GM12878 (cell line): ENCODE results near the gene KCNJ10. TPM values are rescaled to one million over a fixed set of nuclear protein-coding genes. Genes with fewer than 3 reads are reported as not detected.
A peak's percentile ranks its signal among the peaks of the same experiment; 100 is the strongest.

Experiments
- ATF7 ChIP-seq: fragments of 450-650 bp; IDR thresholded peaks from 2 replicates; pipeline ENCODE4 v1.6.1; 2016; ENCODE audit warnings: low read depth, mild to moderate bottlenecking
- BCLAF1 ChIP-seq: fragments of 450-650 bp; IDR thresholded peaks from 2 replicates; pipeline ENCODE4 v1.6.1; 2017; ENCODE audit warnings: antibody characterized with exemption, mild to moderate bottlenecking, moderate library complexity
- DPF2 ChIP-seq: fragments of 450-650 bp; IDR thresholded peaks from 2 replicates; pipeline ENCODE4 v1.6.1; 2017; ENCODE audit warnings: mild to moderate bottlenecking
- EGR1 ChIP-seq, 2 experiments: IDR thresholded peaks; 1 replicate in 1 of 2; 2 replicates in 1 of 2; pipeline ENCODE4 v1.6.1; 2011 to 2012; ENCODE audit warnings: low read depth in 2 of 2, low read length in 2 of 2, borderline replicate concordance in 1 of 2, mild to moderate bottlenecking in 1 of 2, moderate library complexity in 1 of 2
- KAT2A ChIP-seq: conservative IDR thresholded peaks from 2 replicates; pipeline ENCODE4 v1.6.1; 2011; ENCODE audit warnings: low read depth, low read length; ENCODE audit not compliant: control insufficient read depth
- MAX ChIP-seq: IDR thresholded peaks from 2 replicates; pipeline ENCODE4 v1.6.1; 2012; ENCODE audit warnings: low read depth, low read length, improper control_type of control experiment
- NR2F1 ChIP-seq: fragments of 450-650 bp; conservative IDR thresholded peaks from 2 replicates; pipeline ENCODE4 v1.6.1; 2017; ENCODE audit warnings: mild to moderate bottlenecking
- PAX5 ChIP-seq: IDR thresholded peaks from 2 replicates; pipeline ENCODE4 v1.6.1; 2011; ENCODE audit warnings: low read depth, low read length, borderline replicate concordance
- RAD21 ChIP-seq: IDR thresholded peaks from 2 replicates; pipeline ENCODE4 v1.6.1; 2011; ENCODE audit warnings: mild to moderate bottlenecking, low read depth, low read length, moderate library complexity; ENCODE audit not compliant: insufficient read depth
- RB1 ChIP-seq: fragments of 450-650 bp; formaldehyde crosslinking; IDR thresholded peaks from 2 replicates; pipeline ENCODE4 v1.6.1; 2017; ENCODE audit warnings: mild to moderate bottlenecking, borderline replicate concordance
- RFX5 ChIP-seq: IDR thresholded peaks from 2 replicates; pipeline ENCODE4 v1.6.1; 2011; ENCODE audit warnings: low read depth, low read length, improper control_type of control experiment
- STAT1 ChIP-seq: fragments of 450-650 bp; conservative IDR thresholded peaks from 2 replicates; pipeline ENCODE4 v1.6.1; 2014; ENCODE audit warnings: antibody characterized with exemption, mild to moderate bottlenecking
- SUPT20H ChIP-seq: IDR thresholded peaks from 2 replicates; pipeline ENCODE4 v1.6.1; 2011; ENCODE audit warnings: low read depth, mild to moderate bottlenecking, low read length, moderate library complexity, borderline replicate concordance; ENCODE audit not compliant: control insufficient read depth
- TBL1XR1 ChIP-seq: IDR thresholded peaks from 2 replicates; pipeline ENCODE4 v1.6.1; 2012; ENCODE audit warnings: low read depth, low read length, improper control_type of control experiment
- TCF3 ChIP-seq: IDR thresholded peaks from 2 replicates; pipeline ENCODE4 v1.6.1; 2012; ENCODE audit warnings: low read depth, mild to moderate bottlenecking, low read length, borderline replicate concordance; ENCODE audit not compliant: insufficient read depth
- polyA plus RNA-seq, 11 experiments: library from polyadenylated mRNA; depleted of rRNA in 4 of 11; unstranded in 6 of 11; stranded (reverse) in 5 of 11; fragments of >200 nt; fragmentation: Nextera tagmentation in 4 of 11; fragmentation: Illumina TruSeq in 1 of 11; extraction: Ambion mirVana in 4 of 11; extraction: Trizol in 1 of 11; gene quantifications; 1 replicate in 1 of 11; 2 replicates in 10 of 11; pipeline versions ENCODE4 v1.2.1 to v1.2.3, GENCODE V29; 2011 to 2016; ENCODE audit warnings: inconsistent platforms in 2 of 11, missing spikeins in 2 of 11, low read depth in 1 of 11
- total RNA-seq, 4 experiments: library from RNA; depleted of rRNA in 3 of 4; stranded (reverse); fragments of >200 nt in 3 of 4; fragmentation: Illumina TruSeq in 1 of 4; extraction: Trizol in 1 of 4; gene quantifications; 2 replicates each; pipeline versions ENCODE4 v1.2.1 to v1.2.3, GENCODE V29; 2013 to 2021
- TF ChIP-seq, protein P1 (sequence below): IDR thresholded peaks from 2 replicates; pipeline ENCODE4 v1.6.1; 2011; ENCODE audit warnings: mild to moderate bottlenecking, low read depth, low read length, moderate library complexity; ENCODE audit not compliant: insufficient replicate concordance
- TF ChIP-seq, protein P2 (sequence below): fragments of 450-650 bp; IDR thresholded peaks from 2 replicates; pipeline ENCODE4 v1.6.1; 2016; ENCODE audit warnings: mild to moderate bottlenecking, moderate library complexity, borderline replicate concordance
- TF ChIP-seq, protein P3 (sequence below): fragments of 450-650 bp; IDR thresholded peaks from 2 replicates; pipeline ENCODE4 v1.6.1; 2017; ENCODE audit warnings: mild to moderate bottlenecking

KCNJ10 gene
- total and polyA plus RNA-seq, 10 of the 15 experiments (the other 5 are each of a cell fraction or from before 2014, with no cell fraction given): 0.01 to 0.29 (median 0.09) TPM; not detected in 2

DNA sequence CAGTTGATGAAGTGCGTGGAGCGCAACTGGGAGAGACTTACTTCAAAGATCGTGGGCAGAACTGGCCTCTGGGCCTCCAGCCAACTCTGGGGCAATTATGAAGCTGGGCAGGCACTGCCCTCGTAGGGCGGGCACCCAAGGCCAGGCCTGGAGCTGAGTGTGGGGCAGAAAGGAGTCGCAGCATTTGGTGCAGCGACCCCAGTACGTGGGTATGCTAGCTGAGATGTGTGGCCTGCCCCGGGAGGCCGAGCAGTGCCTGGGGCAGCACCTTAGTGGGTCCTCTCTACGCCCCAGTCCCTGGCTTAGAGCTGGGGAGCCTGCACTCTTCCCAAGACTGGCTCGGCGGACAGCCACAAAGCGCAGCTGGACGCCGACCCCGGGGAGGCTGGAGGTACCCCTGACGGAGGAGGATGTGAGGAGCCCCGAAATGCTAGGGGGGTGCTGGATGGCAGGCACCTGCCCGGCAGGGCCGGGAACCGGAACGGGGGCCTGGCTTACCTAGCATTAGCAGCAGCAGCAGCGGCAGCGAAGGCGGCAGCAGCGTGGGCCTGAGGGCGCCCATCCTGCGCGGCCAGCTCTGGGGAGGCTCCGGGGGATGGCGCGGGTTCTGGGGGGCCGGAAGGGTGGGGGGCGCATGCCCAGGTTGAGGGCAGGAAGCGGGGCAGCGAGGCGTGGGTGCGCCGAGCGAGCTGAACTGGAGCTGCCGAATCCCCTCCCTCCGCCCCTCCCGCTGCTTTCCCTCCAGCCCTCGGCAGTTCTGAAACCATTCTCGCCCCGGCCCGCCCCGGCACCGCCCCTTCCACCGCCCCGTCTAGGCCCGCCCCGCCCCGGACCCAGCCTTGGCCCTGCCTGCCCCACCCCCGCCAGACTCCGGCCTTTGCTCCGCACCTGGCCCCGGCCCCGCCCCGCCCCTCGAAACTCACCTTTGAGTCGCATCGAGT, 28.2 kb upstream of the KCNJ10 start, which contains the start of gene IGSF8 (continued):
- TF ChIP-seq SUPT20H: no peak
- no peak for TF ChIP-seq ATF7
- 0 out of 2 replicates have a peak, but pooled peaks have one; percentile 37 for TF ChIP-seq DPF2
- TF ChIP-seq, protein P1, sequence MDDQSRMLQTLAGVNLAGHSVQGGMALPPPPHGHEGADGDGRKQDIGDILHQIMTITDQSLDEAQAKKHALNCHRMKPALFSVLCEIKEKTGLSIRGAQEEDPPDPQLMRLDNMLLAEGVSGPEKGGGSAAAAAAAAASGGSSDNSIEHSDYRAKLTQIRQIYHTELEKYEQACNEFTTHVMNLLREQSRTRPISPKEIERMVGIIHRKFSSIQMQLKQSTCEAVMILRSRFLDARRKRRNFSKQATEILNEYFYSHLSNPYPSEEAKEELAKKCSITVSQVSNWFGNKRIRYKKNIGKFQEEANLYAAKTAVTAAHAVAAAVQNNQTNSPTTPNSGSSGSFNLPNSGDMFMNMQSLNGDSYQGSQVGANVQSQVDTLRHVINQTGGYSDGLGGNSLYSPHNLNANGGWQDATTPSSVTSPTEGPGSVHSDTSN: peak; percentile 23
- no peak for TF ChIP-seq RFX5
- TF ChIP-seq PAX5: peak; percentile 16; the same call in 1 of the 2 replicates
- TF ChIP-seq NR2F1: no peak
- no peak for TF ChIP-seq TCF3
- no peak for TF ChIP-seq RAD21
- TF ChIP-seq, protein P2, sequence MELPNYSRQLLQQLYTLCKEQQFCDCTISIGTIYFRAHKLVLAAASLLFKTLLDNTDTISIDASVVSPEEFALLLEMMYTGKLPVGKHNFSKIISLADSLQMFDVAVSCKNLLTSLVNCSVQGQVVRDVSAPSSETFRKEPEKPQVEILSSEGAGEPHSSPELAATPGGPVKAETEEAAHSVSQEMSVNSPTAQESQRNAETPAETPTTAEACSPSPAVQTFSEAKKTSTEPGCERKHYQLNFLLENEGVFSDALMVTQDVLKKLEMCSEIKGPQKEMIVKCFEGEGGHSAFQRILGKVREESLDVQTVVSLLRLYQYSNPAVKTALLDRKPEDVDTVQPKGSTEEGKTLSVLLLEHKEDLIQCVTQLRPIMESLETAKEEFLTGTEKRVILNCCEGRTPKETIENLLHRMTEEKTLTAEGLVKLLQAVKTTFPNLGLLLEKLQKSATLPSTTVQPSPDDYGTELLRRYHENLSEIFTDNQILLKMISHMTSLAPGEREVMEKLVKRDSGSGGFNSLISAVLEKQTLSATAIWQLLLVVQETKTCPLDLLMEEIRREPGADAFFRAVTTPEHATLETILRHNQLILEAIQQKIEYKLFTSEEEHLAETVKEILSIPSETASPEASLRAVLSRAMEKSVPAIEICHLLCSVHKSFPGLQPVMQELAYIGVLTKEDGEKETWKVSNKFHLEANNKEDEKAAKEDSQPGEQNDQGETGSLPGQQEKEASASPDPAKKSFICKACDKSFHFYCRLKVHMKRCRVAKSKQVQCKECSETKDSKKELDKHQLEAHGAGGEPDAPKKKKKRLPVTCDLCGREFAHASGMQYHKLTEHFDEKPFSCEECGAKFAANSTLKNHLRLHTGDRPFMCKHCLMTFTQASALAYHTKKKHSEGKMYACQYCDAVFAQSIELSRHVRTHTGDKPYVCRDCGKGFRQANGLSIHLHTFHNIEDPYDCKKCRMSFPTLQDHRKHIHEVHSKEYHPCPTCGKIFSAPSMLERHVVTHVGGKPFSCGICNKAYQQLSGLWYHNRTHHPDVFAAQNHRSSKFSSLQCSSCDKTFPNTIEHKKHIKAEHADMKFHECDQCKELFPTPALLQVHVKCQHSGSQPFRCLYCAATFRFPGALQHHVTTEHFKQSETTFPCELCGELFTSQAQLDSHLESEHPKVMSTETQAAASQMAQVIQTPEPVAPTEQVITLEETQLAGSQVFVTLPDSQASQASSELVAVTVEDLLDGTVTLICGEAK: no peak
- TF ChIP-seq TBL1XR1: no peak
- TF ChIP-seq, protein P3, sequence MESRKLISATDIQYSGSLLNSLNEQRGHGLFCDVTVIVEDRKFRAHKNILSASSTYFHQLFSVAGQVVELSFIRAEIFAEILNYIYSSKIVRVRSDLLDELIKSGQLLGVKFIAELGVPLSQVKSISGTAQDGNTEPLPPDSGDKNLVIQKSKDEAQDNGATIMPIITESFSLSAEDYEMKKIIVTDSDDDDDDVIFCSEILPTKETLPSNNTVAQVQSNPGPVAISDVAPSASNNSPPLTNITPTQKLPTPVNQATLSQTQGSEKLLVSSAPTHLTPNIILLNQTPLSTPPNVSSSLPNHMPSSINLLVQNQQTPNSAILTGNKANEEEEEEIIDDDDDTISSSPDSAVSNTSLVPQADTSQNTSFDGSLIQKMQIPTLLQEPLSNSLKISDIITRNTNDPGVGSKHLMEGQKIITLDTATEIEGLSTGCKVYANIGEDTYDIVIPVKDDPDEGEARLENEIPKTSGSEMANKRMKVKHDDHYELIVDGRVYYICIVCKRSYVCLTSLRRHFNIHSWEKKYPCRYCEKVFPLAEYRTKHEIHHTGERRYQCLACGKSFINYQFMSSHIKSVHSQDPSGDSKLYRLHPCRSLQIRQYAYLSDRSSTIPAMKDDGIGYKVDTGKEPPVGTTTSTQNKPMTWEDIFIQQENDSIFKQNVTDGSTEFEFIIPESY: no peak
- no peak for TF ChIP-seq BCLAF1
- TF ChIP-seq EGR1 (IDR thresholded peaks at IDR 0.05; ENCODE audit: borderline replicate concordance in 1 of 2, low read depth in 2 of 2, low read length in 2 of 2): peak in 1 of 2 experiments; percentile 51; a peak in 1 of 3 replicates
- TF ChIP-seq MAX: no peak
- 0 out of 2 replicates have a peak, but pooled peaks have one; percentile 61 for TF ChIP-seq RB1
- TF ChIP-seq KAT2A: no peak
- no peak for TF ChIP-seq STAT1
